ENCODE data around the gene EDC3.

DNA sequence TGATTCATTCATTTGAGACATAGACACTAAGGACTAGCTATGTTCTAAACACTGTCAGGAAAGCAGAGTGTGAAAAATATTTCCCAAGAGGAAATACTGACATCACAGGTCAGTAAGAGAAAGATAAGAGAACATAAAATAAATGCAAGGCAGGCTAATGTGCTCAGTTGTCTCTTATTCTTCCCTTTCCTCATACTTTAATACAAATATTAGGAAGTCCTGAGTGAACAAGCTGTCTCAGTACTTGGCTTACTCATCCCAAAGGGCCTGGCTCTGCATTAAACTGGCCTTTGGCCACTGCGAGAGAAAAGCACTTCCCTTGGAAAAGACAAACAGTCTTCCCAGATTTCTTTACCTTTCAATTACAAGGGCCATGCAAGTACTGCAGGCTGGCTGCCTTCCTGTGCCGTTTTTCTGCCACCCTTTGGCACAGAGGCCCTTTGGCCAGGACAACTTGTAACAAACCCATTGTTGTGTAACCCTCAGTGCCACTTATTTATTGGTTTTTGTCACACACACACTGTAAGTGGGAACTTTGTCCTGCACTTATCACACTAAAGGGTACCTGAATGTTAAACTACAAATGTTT is 31.7 kb downstream of the EDC3 start:
- TF ChIP-seq POLR2A (IDR thresholded peaks at IDR 0.05) = no peak
- TF ChIP-seq, protein P1, sequence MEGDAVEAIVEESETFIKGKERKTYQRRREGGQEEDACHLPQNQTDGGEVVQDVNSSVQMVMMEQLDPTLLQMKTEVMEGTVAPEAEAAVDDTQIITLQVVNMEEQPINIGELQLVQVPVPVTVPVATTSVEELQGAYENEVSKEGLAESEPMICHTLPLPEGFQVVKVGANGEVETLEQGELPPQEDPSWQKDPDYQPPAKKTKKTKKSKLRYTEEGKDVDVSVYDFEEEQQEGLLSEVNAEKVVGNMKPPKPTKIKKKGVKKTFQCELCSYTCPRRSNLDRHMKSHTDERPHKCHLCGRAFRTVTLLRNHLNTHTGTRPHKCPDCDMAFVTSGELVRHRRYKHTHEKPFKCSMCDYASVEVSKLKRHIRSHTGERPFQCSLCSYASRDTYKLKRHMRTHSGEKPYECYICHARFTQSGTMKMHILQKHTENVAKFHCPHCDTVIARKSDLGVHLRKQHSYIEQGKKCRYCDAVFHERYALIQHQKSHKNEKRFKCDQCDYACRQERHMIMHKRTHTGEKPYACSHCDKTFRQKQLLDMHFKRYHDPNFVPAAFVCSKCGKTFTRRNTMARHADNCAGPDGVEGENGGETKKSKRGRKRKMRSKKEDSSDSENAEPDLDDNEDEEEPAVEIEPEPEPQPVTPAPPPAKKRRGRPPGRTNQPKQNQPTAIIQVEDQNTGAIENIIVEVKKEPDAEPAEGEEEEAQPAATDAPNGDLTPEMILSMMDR (IDR thresholded peaks at IDR 0.05) = no peak
